ENCODE data around the gene MUSK.

MUSK gene

DNA sequence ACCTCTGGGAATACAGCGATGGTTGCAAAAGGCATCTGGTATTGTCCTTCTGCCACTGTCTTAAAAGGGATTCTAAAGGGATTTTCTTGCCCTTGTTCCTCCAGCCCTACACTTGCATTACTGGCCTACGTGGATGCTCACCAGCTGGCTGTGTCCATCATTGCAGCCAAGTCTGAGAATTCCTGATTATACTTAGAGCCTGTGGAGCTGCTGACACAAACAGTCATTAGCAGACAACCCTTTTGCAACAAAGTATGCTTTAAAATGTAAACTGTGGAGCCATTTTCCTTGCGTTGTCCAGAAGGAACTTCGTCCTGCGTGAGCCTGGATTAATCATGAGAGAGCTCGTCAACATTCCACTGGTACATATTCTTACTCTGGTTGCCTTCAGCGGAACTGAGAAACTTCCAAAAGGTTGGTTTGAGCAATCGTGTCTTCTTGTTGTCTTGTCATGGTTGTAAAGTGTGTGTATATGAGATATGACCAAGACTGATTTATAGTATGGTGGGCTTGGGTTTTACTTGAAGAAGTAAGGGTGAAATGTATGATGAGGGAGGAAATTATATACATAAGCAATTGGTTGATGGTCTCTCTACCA is at the start of gene MUSK:
Gene MUSK (plus strand): TSS at position 222 of the 598 bp plus-strand sequence. CDS start 114 bp downstream, at position 336.
- no peak for TF ChIP-seq CTCF (IDR thresholded peaks at IDR 0.05; ENCODE audit: insufficient read depth, low read depth, low read length, missing control alignments)
- H3K4me3 ChIP-seq (ENCODE audit: low read depth, low read length), result no peak within 1 kb of the TSS

GRCh38 chr9:110619831-110620230 is 48.8 kb upstream of the MUSK start:
- no peak overlapping the region for H3K4me3 ChIP-seq (ENCODE audit: low read depth, low read length)
- no peak for TF ChIP-seq CTCF (IDR thresholded peaks at IDR 0.05; ENCODE audit: insufficient read depth, low read depth, low read length, missing control alignments)
- DNase-seq (ENCODE audit: low read depth), result no peak

More for the DNA sequence above, at the start of gene MUSK:
- DNase-seq (ENCODE audit: low read depth), result no peak

DNA sequence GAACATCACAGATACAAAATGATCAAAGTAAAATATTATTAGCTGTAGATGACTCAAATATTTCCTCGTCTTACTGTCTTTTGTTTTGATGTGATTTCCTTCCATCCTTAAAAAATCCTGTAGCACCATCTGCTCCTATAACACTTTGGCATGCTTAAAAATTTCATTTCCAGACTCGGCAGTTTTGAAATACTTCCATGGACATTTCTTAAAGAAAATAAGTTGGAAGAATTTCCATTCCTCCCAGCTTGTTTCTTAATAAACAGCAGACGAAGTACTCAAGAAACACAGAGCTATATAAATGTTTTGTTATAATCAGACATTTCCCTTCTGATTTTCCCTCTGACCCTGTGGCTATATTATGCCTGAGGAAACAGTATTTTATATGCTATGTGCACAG is 47.9 kb upstream of the MUSK start:
- DNase-seq (ENCODE audit: low read depth), result no peak
- H3K4me3 ChIP-seq (ENCODE audit: low read depth, low read length), result no peak overlapping the region
- TF ChIP-seq CTCF (IDR thresholded peaks at IDR 0.05; ENCODE audit: insufficient read depth, low read depth, low read length, missing control alignments), result no peak

DNA sequence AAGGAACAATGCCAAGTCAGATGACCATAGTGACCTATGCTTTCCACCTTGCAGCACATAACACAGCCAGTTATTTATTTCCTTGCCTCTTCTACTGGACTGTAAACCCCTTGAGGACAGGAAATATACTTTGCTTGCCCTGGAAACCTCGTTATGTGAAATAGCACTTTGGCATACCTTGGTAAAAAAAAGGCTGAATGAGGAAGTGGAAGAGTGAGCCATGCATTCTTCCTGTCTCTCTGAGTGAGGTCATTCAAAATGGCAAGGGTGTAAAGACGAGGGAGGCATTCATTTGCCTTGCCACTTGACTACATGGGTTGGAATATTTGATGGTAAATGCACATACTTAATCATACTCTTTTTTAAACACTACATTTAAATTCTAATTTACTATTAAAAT is 46.2 kb upstream of the MUSK start:
- no peak for TF ChIP-seq CTCF (IDR thresholded peaks at IDR 0.05; ENCODE audit: insufficient read depth, low read depth, low read length, missing control alignments)
- DNase-seq (ENCODE audit: low read depth), result no peak
- no peak overlapping the region for H3K4me3 ChIP-seq (ENCODE audit: low read depth, low read length)

DNA sequence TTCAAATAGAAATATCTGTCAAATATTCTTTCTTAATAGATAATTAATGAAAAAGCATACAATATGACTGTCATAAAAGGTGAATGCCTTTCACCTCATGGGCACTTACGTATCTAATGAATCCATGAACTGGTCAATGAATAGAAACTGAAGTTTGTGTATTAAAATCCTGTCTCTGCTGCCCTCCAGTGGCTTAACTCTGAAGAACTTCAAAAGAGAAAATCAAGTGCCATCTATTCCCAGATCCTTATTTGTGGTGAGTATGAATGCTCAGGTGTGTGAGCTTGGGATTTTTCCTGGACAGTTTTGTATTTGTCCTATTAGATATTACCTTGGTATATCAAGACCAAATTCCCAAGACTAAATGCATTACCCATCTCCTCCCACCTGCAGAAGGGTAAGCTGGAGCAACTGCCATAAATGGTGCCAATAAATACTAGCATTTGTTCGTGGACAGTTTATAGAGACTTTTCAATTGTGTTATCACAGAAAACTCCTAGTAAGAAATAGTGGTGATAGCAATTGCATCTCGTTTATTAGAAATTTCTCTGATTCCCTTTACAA is 45.0 kb upstream of the MUSK start:
- peak; percentile 70 for DNase-seq (ENCODE audit: low read depth)
- no peak overlapping the region for H3K4me3 ChIP-seq (ENCODE audit: low read depth, low read length)
- peak; percentile 59 for TF ChIP-seq CTCF (IDR thresholded peaks at IDR 0.05; ENCODE audit: insufficient read depth, low read depth, low read length, missing control alignments)

DNA sequence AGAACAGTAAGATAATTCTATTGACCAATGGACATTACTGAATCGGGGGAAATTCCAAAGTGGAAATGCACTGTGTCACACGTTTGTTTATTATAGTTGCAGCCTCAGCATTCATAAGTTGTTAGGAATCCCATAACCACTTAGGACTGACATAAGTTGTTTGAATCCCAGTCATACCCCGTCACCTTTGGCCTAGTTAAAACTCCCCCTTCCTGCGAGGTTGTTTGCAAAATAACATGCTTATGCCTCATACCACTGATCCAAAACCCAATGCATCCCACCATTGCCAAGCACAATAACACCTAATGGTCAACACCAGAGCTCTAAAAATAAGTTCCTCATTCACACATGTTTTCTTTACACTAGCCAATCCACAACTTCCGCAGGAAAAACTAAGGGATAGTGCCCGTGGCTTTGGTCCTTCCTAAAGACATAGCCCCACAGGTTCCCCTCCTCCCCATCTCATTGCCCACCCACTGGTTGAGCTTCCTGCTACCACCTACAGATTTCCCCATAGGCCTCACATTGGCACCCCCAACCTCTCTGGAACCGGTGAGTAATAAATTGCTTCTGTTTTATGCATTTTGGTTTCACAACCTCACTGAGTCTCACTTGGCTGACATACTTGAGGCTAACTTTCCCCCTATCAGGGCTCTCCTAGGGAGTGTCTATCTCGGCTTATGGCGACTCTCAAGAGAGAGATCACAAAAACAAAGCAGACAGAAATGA is 42.3 kb upstream of the MUSK start:
- peak; percentile 74 for DNase-seq (ENCODE audit: low read depth)

More for the DNA sequence above, 42.3 kb upstream of the MUSK start:
- no peak for TF ChIP-seq CTCF (IDR thresholded peaks at IDR 0.05; ENCODE audit: insufficient read depth, low read depth, low read length, missing control alignments)
- H3K4me3 ChIP-seq (ENCODE audit: low read depth, low read length), result no peak overlapping the region

Data from GM12865 (cell line).